Renal cortical epithelial cell (primary cell): Measurements from ENCODE around the gene CAMK2D. TPM values are rescaled to one million over a fixed set of nuclear protein-coding genes. Genes with fewer than 3 reads are reported as not detected.

Experiments used
- DNase-seq: peaks from one replicate; pipeline ENCODE4 v3.0.0-alpha.2; 2011; ENCODE audit warnings: low read depth
- total RNA-seq: library from RNA; depleted of rRNA; stranded (reverse); fragments of >200 nt; gene quantifications from 2 replicates; pipeline ENCODE4 v1.2.3, GENCODE V29; 2014

CAMK2D gene
- total RNA-seq, 1 donor from 2014 or later: 50.1 TPM

- DNase-seq: no peak
These were observed 78.6 kb downstream of the CAMK2D start for GRCh38 chr4:113682730-113683537.

DNA sequence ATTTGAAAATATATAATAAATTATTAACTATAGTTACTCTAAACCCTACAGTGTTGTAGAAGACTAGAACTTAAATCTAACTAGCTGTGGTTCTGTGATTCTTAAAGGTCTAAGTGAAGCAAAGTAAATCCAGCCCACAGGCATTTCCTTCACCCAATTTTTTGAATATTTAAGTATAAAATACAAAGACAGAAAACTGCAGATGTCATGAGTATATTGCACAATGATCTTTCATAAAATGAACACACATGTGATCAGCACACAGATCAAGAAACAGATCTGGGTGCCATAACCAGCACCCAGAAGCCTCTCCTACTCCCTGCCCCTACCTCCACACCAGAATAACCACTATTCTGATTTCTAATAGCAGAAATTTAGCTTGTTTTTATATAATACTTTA lies 82.9 kb downstream of the CAMK2D start:
- DNase-seq: no peak

DNA sequence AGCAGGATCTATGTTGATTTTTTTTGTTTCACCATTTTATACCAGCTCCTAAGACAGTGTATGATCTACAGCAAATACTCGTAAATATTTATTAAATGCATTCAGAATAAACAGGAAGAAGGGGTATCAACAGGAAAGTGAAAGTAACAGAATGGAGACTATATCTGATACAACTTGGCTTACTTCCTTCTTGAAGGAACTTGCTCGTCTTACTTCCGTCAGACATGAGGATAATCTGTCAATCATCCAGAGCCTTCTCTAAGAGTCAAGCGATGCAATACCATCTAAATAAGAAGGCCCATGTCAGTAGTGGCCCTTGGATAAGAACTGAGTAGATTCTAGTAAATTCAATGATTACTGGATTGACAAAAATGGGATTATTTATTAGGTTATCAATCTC lies 84.2 kb downstream of the CAMK2D start:
- no peak for DNase-seq

DNA sequence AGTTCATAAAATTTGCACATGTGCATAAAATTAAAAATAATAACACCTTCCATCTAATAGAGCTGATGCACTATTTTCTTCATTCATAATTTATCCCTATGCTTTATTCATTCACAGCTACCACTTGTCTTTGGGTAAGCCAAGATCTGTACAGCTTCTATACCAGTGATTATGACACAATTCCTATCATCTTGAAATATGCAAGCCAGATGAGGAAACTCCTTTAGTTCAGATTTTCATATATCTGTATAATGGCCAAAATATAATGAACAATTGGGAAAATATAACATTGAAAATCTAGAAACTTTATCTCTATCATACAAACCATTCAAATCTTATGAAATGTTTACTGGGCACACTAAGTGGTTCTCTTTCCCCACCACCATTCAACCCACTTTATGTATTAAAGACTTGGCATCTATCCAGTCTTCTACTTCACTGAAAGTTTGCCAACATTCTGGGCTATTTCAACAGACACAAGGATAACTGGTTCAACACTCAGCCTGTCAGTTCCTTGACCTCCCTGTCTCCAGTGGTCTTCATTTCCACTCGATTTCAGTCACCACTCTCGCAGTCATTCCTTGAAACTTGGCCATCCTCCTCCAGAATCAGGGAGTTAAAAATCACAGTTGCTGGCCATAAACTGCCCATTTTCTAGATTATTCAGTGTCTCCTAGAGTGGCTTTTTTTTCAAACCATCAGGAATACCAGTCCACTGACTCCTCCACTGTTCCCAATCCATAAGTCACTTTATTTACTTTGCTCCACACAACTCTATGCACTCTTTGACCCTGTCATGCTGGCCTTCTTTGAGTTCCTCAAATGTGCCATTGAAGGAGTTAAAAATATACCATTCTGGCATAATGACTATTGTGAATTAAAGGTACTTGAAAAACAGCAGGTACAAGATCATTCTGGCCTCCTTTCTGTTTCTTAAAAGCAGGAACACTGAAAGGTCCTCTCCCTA lies 85.5 kb downstream of the CAMK2D start:
- peak; percentile 53 for DNase-seq

GRCh38 chr4:113674733-113675132 lies 86.8 kb downstream of the CAMK2D start:
- DNase-seq: no peak

DNA sequence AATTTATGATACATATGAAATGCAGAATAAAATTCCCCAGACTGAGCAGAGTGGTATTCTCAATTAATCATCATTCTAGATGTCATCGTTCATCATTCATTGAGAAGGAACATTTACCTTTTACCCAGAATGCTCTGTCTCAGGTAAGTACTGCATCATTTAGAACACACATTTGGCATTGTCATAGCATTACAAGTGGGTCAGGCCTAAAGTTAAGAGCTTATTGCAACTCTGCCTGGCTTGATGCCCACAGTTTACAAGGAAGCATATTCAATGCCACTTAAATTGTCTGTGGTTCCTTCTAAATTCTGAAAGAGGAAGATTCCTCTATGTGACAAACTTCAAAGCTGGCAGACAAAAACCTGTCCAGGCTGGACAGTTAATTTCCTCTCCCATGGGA lies 87.3 kb downstream of the CAMK2D start:
- DNase-seq: peak; percentile 22

DNA sequence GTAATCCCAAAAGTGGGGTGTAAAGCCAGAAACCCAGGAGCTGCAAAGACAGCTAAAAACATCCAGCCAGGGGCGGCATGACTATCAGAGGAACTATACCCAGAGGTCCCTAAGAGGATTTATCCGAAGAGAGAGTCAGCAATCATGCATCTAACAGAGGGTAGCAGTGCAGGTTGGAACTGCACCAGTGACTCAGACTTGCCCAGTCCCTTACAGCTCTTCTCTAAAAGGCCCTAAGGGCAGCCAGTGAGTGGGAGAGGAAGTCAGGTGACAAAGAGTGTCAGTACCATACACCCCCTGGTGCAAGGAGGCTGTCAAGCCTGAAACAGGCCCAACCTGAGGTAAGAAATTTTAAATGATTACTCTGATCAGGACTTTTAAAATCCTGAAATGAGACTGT lies 88.1 kb downstream of the CAMK2D start:
- peak; percentile 75 for DNase-seq

GRCh38 chr4:113666386-113667114 lies 95.0 kb downstream of the CAMK2D start:
- no peak for DNase-seq

DNA sequence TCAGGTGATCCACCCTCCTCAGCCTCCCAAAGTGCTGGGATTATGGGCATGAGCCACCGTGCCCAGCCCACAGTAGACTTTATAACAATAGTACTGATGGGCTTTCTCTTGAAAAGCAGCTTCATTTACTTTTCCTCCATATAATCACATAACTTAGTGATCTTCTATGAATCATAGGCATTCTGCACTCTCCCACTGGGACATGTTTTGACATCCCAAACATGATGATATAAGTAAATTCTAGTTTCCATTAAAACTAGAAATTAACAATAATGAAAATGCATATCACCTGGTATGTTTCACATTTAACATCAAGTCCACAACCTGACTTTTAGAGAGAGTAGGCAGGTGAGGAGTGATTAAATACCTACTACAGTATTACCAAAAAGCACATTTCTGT lies 96.5 kb downstream of the CAMK2D start:
- no peak for DNase-seq

DNA sequence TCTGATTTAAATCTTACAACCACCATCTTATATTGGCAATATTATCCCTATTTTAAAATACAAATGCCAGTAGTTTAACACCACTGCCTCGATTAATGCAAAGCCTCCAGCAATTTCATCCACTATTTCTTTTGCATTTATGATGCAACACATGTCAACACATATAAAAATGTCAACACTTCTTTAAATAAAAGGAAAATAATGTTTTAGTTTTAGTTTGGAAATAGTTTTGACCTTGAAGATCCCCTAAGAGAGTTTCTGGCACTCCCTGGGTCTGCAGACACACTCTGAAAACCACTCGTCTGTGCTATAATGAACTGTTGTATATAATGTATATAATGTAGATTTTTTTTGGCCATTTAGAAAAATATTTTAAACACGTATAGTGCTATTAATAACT lies 99.0 kb downstream of the CAMK2D start:
- no peak for DNase-seq

DNA sequence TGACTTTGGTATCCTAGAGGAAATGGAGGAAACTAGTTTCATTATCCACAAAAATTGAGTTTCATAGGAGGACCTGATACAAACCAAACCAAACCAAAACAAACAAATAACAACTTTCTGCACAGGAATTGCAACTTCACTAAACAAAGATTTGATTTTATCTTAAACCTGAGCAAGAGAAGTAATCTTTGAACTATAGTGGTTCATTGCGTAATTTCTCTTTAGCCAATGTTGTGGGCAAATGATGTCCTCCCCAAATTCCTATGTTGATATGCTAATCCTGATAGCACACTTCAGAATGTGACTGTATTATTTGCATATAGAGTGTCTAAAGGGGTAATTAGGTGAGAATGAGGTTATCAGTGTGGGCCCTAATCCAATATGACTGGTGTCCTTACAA lies 102.4 kb downstream of the CAMK2D start:
- peak; percentile 47 for DNase-seq

GRCh38 chr4:113657586-113658233 lies 103.8 kb downstream of the CAMK2D start:
- peak; percentile 38 for DNase-seq

GRCh38 chr4:113653871-113654270 lies 107.7 kb downstream of the CAMK2D start:
- no peak for DNase-seq

DNA sequence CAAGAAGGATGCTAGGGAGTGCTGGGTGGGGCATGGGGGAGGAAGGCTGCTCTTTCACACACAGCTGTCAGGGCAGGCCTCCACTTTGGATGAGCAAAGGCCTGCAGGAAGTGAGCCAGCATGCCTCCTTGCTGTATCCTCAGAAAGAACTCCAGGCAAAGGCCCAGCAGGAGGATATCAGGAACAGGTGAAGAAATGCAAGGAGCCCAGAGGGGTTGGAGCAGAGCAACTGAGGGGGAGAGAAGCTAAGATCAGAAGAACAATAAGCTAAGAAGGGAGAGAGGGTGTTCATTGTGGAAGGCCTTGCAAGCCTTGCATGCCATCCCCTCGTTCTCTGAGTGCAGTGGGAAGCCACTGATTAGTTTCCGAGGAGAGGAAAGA lies 115.1 kb downstream of the CAMK2D start:
- DNase-seq: no peak

DNA sequence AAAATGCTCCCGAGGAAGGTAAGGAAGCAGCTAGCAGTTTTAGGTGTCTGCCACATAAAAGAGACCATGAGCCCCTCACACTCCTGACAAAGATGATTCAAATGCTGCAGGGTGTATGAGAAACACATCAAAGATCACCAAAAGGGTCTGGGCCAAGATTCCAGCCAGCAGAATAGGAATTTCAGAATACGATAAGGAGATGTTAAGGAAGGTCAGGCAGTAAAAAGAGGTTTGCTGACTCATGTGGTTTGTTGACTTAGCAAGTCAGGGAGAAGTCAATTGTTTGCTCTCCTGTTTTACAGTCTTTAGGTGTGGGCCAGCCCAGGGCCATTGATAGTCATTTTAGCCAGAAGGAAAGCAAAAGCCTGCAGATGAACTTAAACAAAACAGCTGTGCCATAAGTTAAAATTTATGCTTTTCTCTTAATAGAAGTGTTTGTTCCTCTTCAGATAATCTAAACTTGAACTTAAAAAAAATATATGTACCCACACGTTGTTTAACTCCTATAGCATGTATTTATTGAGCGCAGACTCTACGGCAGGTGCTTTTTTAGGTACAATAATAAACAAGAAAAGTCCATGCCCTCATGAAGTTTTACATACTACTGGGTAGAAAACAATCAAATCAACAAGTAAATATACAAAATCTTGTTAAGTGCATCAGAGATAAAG lies 115.6 kb downstream of the CAMK2D start:
- DNase-seq: peak; percentile 93

GRCh38 chr4:113645288-113645687 lies 116.2 kb downstream of the CAMK2D start:
- DNase-seq: no peak

GRCh38 chr4:113644398-113644797 lies 117.1 kb downstream of the CAMK2D start:
- no peak for DNase-seq

- no peak for DNase-seq
These were observed 118.0 kb downstream of the CAMK2D start for GRCh38 chr4:113643505-113643904.

DNA sequence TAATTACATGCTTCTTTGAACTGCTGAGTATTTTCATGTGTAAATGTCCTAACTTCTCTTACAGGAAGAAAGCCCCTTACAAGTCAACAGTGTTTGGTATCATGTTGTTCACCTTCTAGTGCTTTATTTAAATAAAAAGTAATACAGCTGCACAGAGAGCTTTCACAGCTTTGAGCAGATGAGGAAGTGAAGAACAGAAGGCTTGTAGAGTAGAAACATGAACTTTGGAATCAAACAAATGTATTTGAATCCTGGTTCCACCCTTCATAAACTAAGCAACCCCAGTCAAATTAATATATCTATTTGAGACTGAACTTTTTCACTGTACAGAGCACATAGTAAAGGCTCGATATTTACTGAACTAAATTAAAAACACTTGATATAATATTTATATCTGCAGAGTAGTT lies 120.5 kb downstream of the CAMK2D start:
- DNase-seq: no peak

- no peak for DNase-seq
These were observed 122.2 kb downstream of the CAMK2D start for GRCh38 chr4:113639326-113639725.

DNA sequence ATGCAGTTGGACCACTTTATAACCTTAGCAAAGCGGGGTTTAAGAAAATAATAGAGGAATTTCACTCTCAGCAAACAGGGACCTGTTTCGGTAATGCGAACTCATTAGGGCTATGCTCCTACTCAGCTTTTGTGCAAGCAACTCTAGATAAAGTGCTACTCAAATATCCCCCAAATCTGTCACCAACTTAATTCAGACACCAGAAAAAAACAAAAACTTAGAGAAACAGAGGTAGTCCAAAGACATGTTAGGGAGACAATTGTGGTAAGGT lies 123.0 kb downstream of the CAMK2D start:
- DNase-seq: no peak
